Epidermal melanocyte (primary cell): ENCODE results near the gene TMEM176A.

Source experiments
- DNase-seq: peaks from one replicate; pipeline ENCODE4 v3.0.0; 2011; ENCODE audit warnings: low spot score; ENCODE audit not compliant: insufficient read length

TMEM176A gene

DNA sequence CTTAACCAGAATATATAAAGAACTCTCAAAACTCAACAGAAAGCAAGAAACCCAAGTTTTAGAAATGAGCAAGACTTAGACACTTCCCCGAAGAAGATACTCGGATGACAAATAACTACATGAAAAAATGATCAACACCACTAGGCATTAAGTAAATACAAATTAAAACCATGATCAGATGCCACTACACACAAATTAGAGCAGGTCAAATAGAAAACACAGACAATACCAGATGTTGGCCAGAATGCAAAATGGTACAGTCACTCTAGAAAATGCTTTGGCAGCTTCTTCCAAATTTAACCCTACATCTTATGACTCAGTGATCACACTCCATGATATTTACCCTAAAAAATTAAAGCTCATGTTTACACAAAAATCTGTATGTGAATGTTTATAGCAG lies 18.4 kb downstream of the TMEM176A start:
- no peak for DNase-seq

DNA sequence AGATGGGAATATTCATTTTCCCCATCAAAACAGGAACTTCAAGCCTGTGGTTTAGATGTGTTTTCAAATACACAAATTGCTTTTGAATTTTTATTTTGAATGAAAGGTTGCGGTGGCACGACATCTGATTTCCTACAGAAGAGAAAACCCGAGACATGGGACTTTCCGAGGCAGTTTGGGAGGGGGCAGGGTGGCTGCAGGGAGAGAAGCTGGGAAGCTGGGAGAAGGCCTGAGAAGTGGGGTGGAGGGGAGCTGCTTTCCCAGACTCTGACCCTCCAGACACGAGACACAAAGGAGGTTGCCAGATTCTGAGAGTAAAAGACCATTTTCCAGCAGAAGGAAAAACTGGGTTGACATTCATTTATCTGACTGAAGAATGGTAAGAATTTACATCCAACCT lies 19.6 kb downstream of the TMEM176A start:
- no peak for DNase-seq

DNA sequence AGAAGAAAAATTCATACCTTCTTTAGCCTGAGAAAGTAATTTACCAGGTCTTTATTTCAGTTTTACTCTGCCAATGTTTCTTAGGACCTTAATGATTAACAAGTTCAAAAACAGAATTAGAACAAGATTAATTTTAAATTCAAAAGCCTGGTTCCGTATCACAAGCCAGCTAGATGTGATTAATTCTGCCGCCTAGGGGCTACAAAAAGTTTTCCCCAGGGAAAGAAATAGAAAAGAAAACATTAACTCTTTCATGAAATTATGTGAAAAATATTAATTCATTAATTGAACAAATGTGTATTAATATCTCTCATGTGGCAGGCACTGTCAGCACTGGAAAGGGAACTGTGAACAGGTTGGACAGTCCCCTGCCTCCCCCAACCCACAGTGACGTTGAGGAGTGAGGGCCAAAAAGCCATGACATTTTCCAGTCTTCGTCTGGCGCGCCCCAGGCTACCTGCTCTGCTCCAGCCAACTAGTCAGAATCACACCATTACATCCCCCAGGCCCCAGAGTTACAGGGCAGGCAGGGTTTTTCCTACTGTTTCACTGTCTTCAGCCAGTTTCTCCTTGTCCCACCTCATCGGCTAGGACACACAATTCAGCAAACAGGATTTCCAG lies 20.1 kb downstream of the TMEM176A start:
- DNase-seq: no peak

DNA sequence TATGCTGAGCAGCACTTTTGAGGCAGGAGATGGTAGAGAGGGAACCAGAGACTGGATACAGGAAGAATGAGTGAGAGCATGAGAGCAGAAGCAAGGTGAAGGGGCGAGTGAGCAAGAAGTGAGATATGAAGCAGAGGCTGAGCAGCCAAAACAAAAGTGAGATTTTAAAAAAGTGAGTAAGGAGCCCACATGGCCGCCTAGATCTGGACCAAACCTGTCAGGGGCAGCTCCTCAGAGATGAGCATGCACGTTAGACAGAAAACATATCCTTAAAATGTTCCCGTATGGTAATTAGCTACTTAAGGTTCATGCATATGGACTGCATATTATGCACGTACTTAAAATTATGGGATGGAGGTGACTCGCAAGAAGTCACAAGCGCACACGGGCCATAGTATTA lies 22.5 kb downstream of the TMEM176A start:
- DNase-seq: no peak

DNA sequence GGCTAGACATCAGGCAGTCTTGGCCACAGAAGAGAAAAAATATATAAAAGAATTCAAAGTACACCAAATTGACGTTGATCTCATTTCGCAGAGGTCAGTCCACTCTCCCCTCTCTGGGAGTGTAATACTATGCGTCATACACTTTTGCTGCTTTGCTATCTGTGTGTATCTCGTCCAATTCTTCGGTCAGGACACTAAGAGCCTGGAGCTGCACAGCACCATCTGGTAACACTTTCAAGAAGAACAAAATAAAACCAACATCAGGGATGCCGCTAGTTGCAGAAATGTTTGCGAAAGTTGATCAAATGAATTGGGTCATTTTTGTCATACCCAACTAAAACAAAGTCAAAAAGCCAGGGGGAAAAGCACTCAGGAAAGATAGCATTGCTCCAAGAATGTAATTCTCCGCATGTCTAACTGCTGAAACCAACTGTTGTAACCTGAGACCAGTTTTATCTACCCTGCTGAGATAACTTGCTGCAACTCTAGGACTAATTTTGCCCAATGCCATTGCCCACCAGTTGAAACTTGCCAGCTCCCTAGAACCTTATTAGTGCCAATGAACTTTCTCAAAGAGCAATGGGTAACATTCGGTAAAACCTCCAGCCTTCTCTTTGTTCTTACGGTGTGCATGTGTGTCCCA lies 23.0 kb downstream of the TMEM176A start:
- no peak for DNase-seq

DNA sequence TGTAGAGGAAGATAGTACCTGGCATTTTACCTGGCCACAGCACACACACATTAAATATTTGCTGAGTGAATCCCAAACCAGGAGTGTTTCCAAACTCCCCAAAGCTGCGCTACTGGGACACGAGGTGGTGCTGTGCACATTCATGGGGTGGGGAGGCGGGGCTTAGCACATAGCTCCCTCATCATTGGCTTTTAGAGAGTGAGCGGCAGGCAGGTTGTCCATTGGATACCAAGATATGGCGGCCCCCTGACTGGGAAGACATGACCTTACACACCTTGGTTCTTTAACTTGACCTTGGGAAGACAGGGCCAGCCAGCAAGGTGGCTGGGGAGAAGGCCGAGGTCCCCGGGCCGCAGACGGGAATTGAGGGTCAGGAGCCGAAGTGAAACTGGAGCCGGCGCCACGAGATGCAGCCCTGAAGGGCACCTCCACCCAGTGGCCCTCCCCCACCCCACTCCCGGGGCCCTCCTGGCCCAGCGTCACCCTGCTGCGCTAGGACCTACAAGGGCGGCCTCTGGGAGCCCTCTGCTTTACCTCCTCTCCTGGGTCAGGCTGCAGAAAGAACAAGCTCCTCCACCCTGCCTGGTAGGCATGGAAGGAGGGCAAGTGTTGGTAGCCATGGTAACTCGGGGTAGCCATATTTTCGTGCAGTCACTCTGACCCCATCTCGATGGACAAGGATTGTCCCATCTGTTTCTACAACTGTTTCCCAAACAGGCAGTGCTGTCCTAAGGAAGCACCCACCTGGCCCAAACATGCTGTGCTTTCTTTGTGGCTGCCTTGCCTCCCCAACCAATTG lies 24.0 kb downstream of the TMEM176A start:
- no peak for DNase-seq

DNA sequence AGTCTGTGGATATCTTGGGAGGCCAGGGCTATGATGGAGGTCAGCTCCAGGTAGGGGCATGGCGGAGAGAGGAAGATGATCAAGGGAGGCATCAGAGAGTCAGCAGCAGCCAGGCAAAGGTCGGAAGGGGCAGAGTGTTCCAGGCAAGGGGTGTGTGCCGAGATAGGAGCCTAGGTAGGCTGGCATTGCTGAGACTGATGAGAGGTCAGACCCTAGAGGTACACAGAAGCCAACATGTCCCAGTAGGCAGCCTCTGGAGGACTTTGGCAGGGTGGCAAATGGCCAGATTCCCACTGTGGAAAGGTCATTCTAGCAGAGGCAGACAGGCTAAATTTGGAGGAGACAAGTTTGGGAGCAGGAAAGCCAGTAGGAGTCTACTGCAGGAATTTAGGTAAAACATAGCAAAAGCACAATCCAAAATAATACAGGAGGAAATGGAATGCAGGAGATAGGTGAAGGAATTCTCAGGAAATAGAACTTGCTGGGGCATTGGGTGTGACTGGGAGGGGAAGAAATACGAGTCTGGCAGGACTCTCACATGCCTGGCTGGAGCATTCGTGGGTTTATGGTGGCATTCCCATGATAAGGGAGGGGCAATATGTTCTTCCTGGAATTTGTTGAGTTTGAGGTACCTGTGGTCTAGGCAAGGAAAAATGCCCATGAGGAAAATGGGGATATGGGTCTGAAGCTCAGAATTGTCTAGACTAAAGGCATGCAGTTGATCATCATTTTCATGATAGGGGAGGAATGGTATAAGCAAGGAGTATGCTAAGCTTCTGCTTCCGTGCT lies 25.7 kb downstream of the TMEM176A start:
- DNase-seq: no peak

DNA sequence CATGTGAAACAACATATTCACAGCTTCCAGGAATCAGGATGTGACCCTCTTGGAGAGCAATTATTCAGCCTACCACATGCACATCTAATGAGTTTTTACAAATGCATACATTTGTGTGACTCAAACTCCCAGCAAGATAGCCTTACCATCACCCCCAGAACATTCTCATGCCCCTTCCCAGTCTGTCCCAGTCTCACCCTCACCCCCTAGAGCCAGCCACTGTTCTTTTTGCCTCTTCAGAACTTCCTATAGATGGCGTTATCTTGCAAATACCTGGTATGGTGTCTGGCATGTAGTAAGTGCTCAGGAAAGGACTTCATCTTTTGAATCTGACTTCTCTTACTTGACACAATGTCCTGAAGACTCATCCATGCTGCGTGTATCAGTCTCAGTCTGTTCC lies 27.8 kb downstream of the TMEM176A start:
- DNase-seq: no peak

DNA sequence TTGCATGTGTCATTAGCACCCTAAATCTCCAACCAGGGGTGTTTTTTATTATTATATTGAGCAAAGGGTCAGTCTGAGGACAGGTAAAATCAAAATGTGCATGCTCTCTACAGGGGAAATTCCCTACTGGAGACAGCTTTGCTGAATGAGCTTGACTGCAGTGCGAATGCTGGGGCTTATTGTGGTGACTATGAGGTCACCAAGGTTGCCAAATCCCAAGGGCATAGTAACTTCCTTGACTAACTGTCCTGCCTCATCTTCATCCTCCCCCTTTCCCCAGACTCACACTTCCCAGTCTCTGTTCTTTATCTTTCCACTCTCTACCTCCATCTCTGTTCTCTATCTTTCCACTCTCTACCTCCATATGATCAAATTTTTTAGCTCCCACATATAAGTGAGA lies 28.9 kb downstream of the TMEM176A start:
- DNase-seq: no peak

DNA sequence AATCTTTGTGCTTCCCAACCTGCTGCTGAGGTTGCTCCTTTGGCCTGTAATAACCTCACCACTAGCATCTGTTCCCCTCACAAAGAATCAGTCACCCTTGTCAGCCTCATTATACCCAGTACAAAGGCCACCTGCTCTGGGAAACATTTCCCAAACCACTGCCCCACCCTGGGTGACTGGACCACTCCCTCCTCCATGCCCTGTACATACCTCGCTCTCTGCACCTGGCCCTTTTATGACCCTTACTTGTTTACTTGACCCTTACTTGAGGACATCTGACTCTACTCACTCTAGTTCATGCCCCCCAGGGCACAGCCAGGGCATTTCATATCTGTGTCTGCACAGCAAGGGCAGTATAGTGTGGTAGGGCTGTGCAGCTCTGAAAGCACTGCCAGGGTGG lies 30.4 kb downstream of the TMEM176A start:
- no peak for DNase-seq

DNA sequence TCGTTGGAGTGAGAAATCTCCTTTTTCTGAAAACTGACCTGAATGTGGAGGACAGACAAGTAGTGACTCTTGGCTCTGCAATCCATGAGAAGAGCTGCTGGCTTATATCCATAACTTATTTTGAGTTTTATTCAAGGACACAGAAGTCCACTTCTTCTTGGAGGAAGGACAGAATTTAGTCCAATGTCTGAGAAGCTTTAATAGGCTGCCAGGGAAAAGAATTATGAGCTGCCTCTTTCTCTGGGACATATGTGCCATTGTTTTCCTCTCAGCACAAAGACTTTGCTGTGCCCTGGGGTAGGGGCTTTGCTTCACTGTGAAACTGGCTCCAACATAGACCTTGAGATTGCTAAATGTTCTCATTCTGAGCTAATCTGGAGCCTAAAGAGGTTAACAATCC lies 31.3 kb downstream of the TMEM176A start:
- DNase-seq: no peak

DNA sequence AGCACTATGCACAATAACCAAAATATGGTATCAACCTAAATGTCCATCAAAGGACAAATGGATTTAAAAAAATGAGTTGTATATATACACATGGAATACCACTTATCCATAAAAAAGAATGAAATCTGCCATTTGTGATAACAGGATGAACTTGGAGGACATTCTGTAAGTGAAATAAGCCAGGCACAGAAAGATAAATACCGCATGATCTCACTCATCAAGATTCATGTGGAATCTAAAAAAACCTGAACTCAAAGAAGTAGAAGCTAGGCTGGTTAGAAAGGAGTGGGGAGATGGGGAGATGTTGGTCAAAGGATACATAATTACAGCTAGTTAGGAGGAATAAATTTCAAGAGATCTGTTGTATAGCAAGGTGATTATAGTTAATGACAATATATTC lies 34.5 kb downstream of the TMEM176A start:
- no peak for DNase-seq

DNA sequence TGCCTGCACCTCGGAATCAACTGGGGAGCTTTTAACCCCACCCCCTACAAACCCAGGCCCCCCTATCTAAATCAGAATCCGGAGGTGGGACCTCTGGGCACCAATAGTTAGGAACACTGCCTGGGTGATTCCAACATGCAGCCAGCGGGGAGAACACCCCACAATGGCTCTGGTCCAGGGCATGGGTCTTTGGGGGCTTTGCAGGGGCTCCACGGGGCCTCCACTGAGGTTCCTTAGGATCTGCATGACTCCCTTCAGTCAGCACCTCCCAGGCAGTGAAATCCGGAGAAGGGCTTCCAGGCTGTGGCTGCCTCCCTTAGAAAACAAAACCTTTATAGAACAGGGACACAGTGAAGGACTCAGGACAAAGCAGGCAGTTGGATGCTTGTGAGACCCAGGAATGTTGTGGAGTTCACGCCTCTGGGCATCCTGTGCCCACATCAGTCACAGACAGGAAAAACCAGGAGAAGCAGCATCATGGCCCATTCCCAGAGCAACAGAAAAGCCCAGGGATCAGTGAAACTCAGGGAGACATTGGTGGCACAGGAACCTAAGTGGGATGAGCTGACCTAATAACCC lies 35.2 kb downstream of the TMEM176A start:
- DNase-seq: no peak

DNA sequence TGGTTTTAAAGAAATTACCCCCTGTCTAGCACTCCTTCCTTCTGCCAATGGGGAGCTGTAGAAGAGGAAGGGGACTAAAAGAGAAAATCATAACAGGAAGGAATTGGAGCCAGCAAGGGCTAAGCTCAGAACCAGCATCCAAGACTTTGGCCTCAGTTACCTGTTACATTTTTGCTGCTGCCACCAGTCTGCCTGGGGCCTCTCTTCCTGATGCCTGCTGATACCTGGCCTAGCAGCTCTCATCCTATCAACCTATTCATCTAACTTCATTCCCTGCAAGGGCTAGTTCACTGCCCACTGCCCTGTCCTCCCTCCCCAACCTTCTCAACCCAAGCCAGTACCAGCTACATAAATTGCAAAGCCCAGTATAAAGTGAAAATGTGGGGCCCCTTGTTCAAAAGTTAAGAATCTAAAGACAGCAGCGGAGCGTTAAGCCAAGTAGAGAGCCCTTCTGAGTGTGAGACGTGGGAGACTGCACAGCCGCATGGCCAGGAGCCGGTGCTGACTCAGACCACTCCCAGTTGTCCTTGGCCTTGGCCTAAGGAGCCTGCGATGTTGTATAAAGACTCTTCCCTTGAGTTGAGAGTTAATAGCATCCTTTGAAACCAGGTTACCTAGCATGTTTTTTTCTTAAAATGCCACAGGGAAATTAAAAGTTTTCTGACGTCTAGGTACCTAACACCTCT lies 38.5 kb downstream of the TMEM176A start:
- no peak for DNase-seq

DNA sequence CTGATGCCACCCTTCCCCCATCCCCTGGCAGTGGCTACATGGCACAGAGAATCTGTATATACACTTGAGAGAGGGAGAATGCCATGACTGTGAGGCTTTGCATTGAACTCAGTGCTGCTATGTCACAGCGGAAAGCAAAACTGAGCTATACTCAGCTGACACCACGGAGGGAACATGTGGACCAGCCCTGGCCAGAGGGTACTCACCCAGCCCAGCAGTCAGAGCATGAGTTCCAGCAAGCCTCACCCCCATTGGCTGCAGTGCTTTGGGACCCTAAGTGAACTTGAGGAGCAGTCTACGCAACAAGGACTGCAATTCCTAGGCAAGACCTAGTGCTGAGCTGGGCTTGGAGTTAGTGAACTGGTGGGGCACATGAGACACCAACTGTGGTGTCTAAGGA lies 41.4 kb downstream of the TMEM176A start:
- no peak for DNase-seq

DNA sequence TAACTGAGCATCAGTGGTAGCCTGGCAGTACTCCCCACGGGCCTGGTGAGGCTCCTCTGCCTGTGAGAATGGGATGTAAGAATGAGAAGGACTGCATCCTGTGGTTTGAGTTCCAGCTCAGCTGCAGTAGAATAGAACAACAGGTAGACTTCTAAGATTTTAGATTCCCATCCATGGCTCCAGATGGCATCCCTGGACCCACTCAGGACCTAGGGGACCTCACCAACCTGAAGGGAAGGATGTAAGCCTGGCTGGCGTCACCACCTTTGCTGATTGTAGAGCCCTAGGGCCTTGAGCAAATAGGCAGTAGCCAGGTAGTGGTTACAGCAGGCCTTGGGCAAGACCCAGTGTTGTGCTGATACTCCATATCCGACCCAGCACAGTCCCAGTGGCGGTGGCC lies 42.1 kb downstream of the TMEM176A start:
- no peak for DNase-seq

DNA sequence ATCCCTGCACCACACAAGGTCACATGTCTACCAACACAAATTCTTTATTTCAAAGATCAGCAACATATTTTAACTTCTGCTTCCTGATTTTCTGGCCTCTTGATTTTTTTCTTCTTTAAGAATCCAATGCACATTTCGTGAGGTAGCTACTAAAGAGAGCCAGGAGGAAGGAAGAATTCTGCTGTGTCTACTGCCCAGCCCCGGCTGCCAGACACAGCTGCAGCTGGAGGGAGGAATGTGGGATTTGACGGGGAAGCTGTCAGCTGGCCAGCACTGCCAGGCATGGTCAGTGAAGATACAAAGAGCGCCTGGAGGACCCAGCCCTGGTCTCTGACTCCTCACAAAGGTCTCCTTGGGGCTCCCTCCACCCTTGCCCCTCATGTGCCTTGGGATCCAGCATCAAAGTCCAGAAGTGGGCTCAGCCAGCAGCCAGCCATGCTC lies 44.9 kb downstream of the TMEM176A start:
- no peak for DNase-seq

DNA sequence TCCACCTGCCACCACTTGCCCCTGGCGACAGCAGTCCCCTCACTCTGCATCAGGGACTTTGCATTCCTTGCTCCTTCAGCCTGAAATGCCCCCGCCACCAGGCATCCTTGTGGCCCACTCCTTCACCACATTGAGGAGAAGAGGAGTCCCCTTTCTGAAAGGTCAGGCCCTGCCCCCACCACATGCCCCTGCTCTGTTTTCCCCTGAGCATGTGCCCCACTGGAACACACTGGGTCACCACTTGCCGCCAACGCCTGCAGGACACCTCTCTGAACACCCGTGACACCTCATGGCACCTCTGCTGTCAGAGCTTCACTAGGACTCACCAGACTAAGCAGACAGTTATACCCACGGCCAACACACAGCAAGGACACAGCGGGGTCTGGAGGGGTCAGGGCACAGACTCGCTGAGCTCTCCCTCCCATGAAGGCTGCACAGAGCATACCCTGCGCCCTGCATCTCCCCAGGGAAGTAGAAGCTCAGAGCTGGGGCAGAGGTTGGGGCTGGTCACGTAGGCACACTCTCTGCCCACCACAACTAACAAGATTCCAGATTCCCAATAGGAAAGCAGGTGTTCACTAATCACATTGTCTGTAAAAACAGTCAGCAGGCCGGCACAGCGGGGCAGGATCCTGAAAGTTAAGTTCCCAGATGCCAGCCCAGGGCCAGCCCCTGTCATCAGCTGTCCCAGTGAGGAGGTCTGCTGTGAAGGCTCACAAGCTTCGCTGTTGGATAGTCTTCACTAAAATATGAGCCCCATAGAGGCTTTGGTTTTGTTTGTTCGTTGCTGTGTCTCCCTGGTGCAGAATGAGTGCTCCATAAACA lies 45.9 kb downstream of the TMEM176A start:
- DNase-seq: no peak

DNA sequence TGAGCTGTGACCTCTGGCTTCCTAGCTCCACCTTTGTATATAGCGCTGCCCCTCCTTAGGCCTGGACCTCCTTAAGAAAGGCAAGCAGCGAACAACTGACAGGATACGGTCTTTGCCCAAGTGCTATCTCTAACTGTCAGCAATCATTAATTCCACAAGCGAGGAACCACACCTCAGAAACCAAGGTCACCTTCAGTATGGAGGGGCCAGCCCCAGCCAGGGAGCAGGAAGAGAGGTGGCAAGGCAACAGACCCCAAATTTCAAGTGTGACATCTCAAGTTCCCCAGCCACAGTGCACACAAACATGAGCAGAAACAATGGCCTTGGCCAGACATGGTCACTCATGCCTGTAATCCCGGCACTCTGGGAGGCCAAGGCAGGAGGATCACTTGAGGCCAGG lies 47.0 kb downstream of the TMEM176A start:
- no peak for DNase-seq

DNA sequence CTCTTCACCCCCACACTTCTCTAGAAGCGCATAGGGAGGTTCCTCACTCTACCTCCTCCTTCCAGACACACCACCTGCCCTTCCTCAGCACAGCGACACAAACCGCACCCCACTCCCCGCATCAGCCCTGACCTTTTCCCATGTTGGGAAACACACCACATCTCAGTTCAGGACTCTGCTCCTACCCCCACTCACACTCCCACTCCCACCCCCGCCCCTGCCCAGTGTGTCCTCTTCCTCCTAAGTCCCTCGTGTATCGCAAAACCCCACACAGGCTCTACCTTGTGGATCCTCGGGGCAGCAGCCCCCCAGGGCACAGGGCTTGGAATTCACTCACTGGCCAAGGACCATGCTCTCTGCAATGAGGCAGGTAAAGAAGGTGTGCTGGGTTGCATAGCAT lies 47.5 kb downstream of the TMEM176A start:
- no peak for DNase-seq
